Measurements from ENCODE around the gene SCN5A.

The SCN5A gene

GRCh38 chr3:38597502-38598060 lies 51.9 kb downstream of the SCN5A start:
- DNase-seq, result no peak

- no peak for DNase-seq
These were observed 54.1 kb downstream of the SCN5A start for GRCh38 chr3:38595393-38595792.

GRCh38 chr3:38590521-38590920 lies 59.0 kb downstream of the SCN5A start:
- no peak for DNase-seq

- DNase-seq, result no peak
These were observed 60.2 kb downstream of the SCN5A start for GRCh38 chr3:38588995-38589937.

- DNase-seq, result no peak
These were observed 61.0 kb downstream of the SCN5A start for GRCh38 chr3:38588371-38588971.

GRCh38 chr3:38587548-38588131 lies 61.8 kb downstream of the SCN5A start:
- DNase-seq, result no peak

- no peak for DNase-seq
These were observed 62.7 kb downstream of the SCN5A start for GRCh38 chr3:38586546-38587520.

- DNase-seq, result no peak
These were observed 63.6 kb downstream of the SCN5A start for GRCh38 chr3:38585791-38586420.

- DNase-seq, result no peak
These were observed 65.8 kb downstream of the SCN5A start for GRCh38 chr3:38583688-38584087.

- no peak for DNase-seq
These were observed 66.4 kb downstream of the SCN5A start for GRCh38 chr3:38582941-38583645.

GRCh38 chr3:38582316-38582715 lies 67.2 kb downstream of the SCN5A start:
- DNase-seq, result no peak

- DNase-seq, result no peak
These were observed 67.7 kb downstream of the SCN5A start for GRCh38 chr3:38581774-38582173.

GRCh38 chr3:38580450-38581382 lies 68.8 kb downstream of the SCN5A start:
- no peak for DNase-seq

GRCh38 chr3:38579551-38580449 lies 69.7 kb downstream of the SCN5A start:
- DNase-seq, result no peak

- no peak for DNase-seq
These were observed 70.3 kb downstream of the SCN5A start for GRCh38 chr3:38579141-38579540.

- no peak for DNase-seq
These were observed 70.9 kb downstream of the SCN5A start for GRCh38 chr3:38578551-38578950.

- no peak for DNase-seq
These were observed 71.4 kb downstream of the SCN5A start for GRCh38 chr3:38578081-38578475.

- no peak for DNase-seq
These were observed 72.0 kb downstream of the SCN5A start for GRCh38 chr3:38577371-38578080.

All from activated CD8-positive, alpha-beta memory T cell treated with anti-CD3 and anti-CD28 coated beads, Interleukin-2, amount 50 U/mL, for 4 hours (primary cell).